A549 (cell line): ENCODE results near the gene NADK. TPM values are rescaled to one million over a fixed set of nuclear protein-coding genes. Genes with fewer than 3 reads are reported as not detected.
"Not testable (repeated sequence)": the region's sequence is repeated elsewhere in the genome, so short reads cannot be mapped to it uniquely, and the experiment has no call there.

ENCODE experiments used
- ATAC-seq, 2 experiments: fragments of 200-7000 bp in 1 of 2; fragments of >200 bp in 1 of 2; cut with Nextera tagmentation in 1 of 2; cut with Tn5 transposase in 1 of 2; 3 replicates each; pipeline versions ENCODE4 v1.8.0 to v1.9.1; 2018 to 2020; ENCODE audit warnings: mild to moderate bottlenecking in 1 of 2, moderate library complexity in 1 of 2
- CTCF ChIA-PET: fragments of 300-600 bp; sonication (Branson Sonifier 250); formaldehyde crosslinking; extraction: SDS; loops from one replicate; lab custom pipeline; 2021; ENCODE audit warnings: antibody characterized with exemption, inconsistent platforms; lab: Yijun Ruan, JAX
- POLR2A ChIA-PET: fragments of 350-600 bp; formaldehyde crosslinking; extraction: SDS; loops from one replicate; lab custom pipeline; 2021; ENCODE audit warnings: antibody characterized with exemption, inconsistent platforms; lab: Yijun Ruan, JAX
- DNase-seq, 2 experiments: peaks; one replicate each; pipeline versions ENCODE4 v3.0.0 to v3.0.0-alpha.2; 2011 to 2016; ENCODE audit warnings: low read depth in 1 of 2, low spot score in 1 of 2
- FAIRE-seq: peaks from 2 replicates; lab custom pipeline; 2011; peaks lifted over from hg19 to GRCh38; lab: Jason Lieb, UNC
- H3K27ac ChIP-seq, 2 experiments: fragments of >200 bp; sonication (Bioruptor Twin); formaldehyde crosslinking; 3 replicates each; pipeline ENCODE4 v1.5.1; 2016 to 2017
- H3K4me1 ChIP-seq: fragments of >200 bp; sonication (Bioruptor Twin); formaldehyde crosslinking; 3 replicates; pipeline ENCODE4 v1.6.1; 2016
- H3K4me2 ChIP-seq: fragments of >200 bp; sonication (Bioruptor Twin); formaldehyde crosslinking; 3 replicates; pipeline ENCODE4 v1.6.1; 2016
- H3K4me3 ChIP-seq: fragments of >200 bp; sonication (Bioruptor Twin); formaldehyde crosslinking; 3 replicates; pipeline ENCODE4 v1.5.1; 2016
- H3K9me3 ChIP-seq: fragments of >200 bp; sonication (Bioruptor Twin); formaldehyde crosslinking; 3 replicates; pipeline ENCODE4 v1.6.1; 2016
- CBX2 ChIP-seq: fragments of 200-600 bp; sonication (generic); IDR thresholded peaks from 2 replicates; pipeline ENCODE4 v1.6.1; 2016; ENCODE audit warnings: low read depth, mild to moderate bottlenecking, borderline replicate concordance
- CHD4 ChIP-seq: fragments of 200-600 bp; sonication (generic); IDR thresholded peaks from 2 replicates; pipeline ENCODE4 v1.6.1; 2016; ENCODE audit warnings: antibody characterized with exemption, mild to moderate bottlenecking, borderline replicate concordance
- E2F6 ChIP-seq: IDR thresholded peaks from 2 replicates; pipeline ENCODE4 v1.6.1; 2012; ENCODE audit warnings: low read depth, borderline replicate concordance
- EP300 ChIP-seq, 2 experiments: fragments of >200 bp; sonication (Bioruptor Twin); formaldehyde crosslinking; IDR thresholded peaks; 2 replicates in 1 of 2; 3 replicates in 1 of 2; pipeline ENCODE4 v1.6.1; 2016 to 2017
- GATA3 ChIP-seq: IDR thresholded peaks from 2 replicates; pipeline ENCODE4 v1.6.1; 2012; ENCODE audit warnings: borderline replicate concordance
- HDAC2 ChIP-seq: fragments of 200-600 bp; sonication (generic); IDR thresholded peaks from 2 replicates; pipeline ENCODE4 v1.6.1; 2016
- HES2 ChIP-seq: fragments of >200 bp; sonication (Bioruptor Twin); formaldehyde crosslinking; IDR thresholded peaks from 2 replicates; pipeline ENCODE4 v1.6.1; 2016
- KDM1A ChIP-seq: fragments of 200-600 bp; sonication (generic); IDR thresholded peaks from 2 replicates; pipeline ENCODE4 v1.6.1; 2016; ENCODE audit warnings: low read depth, mild to moderate bottlenecking
- KDM5A ChIP-seq: fragments of 200-600 bp; sonication (generic); IDR thresholded peaks from 2 replicates; pipeline ENCODE4 v1.6.1; 2016; ENCODE audit warnings: antibody characterized with exemption, mild to moderate bottlenecking
- MAZ ChIP-seq: fragments of 150-350 bp; IDR thresholded peaks from 2 replicates; pipeline ENCODE4 v1.6.1; 2014; ENCODE audit warnings: antibody characterized with exemption, low read depth, low read length, borderline replicate concordance
- PBX3 ChIP-seq: IDR thresholded peaks from 2 replicates; pipeline ENCODE4 v1.6.1; 2012
- RAD21 ChIP-seq, 2 experiments: fragments of >200 bp in 1 of 2; sonication (Bioruptor Twin) in 1 of 2; formaldehyde crosslinking in 1 of 2; IDR thresholded peaks in 1 of 2; conservative IDR thresholded peaks in 1 of 2; 2 replicates in 1 of 2; 3 replicates in 1 of 2; pipeline ENCODE4 v1.6.1; 2012 to 2018; ENCODE audit warnings: inconsistent platforms in 1 of 2
- RARB ChIP-seq: fragments of 250-450 bp; sonication (Bioruptor Pico); IDR thresholded peaks from 2 replicates; pipeline ENCODE4 v1.8.0; 2021; ENCODE audit warnings: mild to moderate bottlenecking, moderate library complexity
- RCOR1 ChIP-seq: fragments of 150-350 bp; IDR thresholded peaks from 2 replicates; pipeline ENCODE4 v1.6.1; 2014; ENCODE audit warnings: antibody characterized with exemption, low read length, low read depth
- REST ChIP-seq: fragments of 200-600 bp; sonication (generic); IDR thresholded peaks from 2 replicates; pipeline ENCODE4 v1.6.1; 2016; ENCODE audit warnings: antibody characterized with exemption, mild to moderate bottlenecking, moderate library complexity
- SMC3 ChIP-seq: fragments of >200 bp; sonication (Bioruptor Twin); formaldehyde crosslinking; IDR thresholded peaks from 3 replicates; pipeline ENCODE4 v1.6.1; 2018; ENCODE audit warnings: inconsistent platforms
- SREBF2 ChIP-seq: fragments of 450-650 bp; IDR thresholded peaks from 2 replicates; pipeline ENCODE4 v1.6.1; 2014; ENCODE audit warnings: mild to moderate bottlenecking, moderate library complexity
- ZNF302 ChIP-seq: fragments of 250-450 bp; sonication (Bioruptor Pico); IDR thresholded peaks from 2 replicates; pipeline ENCODE4 v1.9.0; 2021; ENCODE audit warnings: inconsistent platforms, mild to moderate bottlenecking, moderate library complexity
- ZSCAN20 ChIP-seq: fragments of 250-450 bp; sonication (Bioruptor Pico); IDR thresholded peaks from 2 replicates; pipeline ENCODE4 v1.8.0; 2022; ENCODE audit warnings: mild to moderate bottlenecking, moderate library complexity
- WGBS: methylation state at CpG from one replicate; pipeline ENCODE4 v1.1.6; 2017; ENCODE audit errors: missing lambda C conversion rate; 5-methylcytosine and 5-hydroxymethylcytosine counted together
- polyA plus RNA-seq, 4 experiments: library from polyadenylated mRNA; depleted of rRNA in 3 of 4; stranded (reverse); fragments of >200 nt; fragmentation: RNase III in 1 of 4; extraction: RNeasy Plus Mini Kit Qiagen cat#74134 plus additional on column Dnase treatment in 1 of 4; gene quantifications; 2 replicates in 3 of 4; 3 replicates in 1 of 4; pipeline ENCODE4 v1.2.3, GENCODE V29; 2011 to 2017
- TF ChIP-seq, protein P1 (sequence below): fragments of 250-450 bp; sonication (Bioruptor Pico); IDR thresholded peaks from 2 replicates; pipeline ENCODE4 v1.5.0; 2020; ENCODE audit warnings: low read depth, mild to moderate bottlenecking, moderate library complexity

Gene NADK
- polyA plus RNA-seq, 2 of the 4 experiments (the other 2 are of a cell fraction), result 35.8 to 38.4 TPM

GRCh38 chr1:1752636-1753606 is 25.3 kb downstream of the NADK start:
- DNase-seq (no peak), FAIRE-seq (no peak)
- Histone ChIP-seq H3K27ac (no peak overlapping the region), H3K4me3 (no peak overlapping the region)
- TF ChIP-seq, protein P1, sequence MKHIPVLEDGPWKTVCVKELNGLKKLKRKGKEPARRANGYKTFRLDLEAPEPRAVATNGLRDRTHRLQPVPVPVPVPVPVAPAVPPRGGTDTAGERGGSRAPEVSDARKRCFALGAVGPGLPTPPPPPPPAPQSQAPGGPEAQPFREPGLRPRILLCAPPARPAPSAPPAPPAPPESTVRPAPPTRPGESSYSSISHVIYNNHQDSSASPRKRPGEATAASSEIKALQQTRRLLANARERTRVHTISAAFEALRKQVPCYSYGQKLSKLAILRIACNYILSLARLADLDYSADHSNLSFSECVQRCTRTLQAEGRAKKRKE (CRISPR knock-in tag), result no peak
- TF ChIP-seq CBX2, result no peak
- TF ChIP-seq, all 56 proteins: peak for 0
- peak in 1 of 2 experiments; percentile 9; a peak in 2 of 6 replicates for ATAC-seq
- 91% methylated on average over 24 of the region's 37 CpGs for WGBS
- CTCF ChIA-PET, result no interaction called here
- no peak overlapping the region for H3K4me2 ChIP-seq
- peaks cover 3% of the 10 kb centered on the region for H3K4me1 ChIP-seq
- POLR2A ChIA-PET, result no interaction called here
- H3K9me3 ChIP-seq, result no peaks in the 10 kb centered on the region

- Histone ChIP-seq H3K4me3 (no peak overlapping the region), H3K27ac (no peak overlapping the region), H3K4me1 (no peaks in the 10 kb centered on the region), H3K9me3 (no peaks in the 10 kb centered on the region), H3K4me2 (no peak overlapping the region)
- ChIA-PET POLR2A (no interaction called here), CTCF (no interaction called here)
- TF ChIP-seq ZSCAN20 (no peak), MAZ (no peak), ZNF302 (CRISPR knock-in tag) (no peak), KDM5A (no peak), PBX3 (no peak)
- ATAC-seq, result no peak
- no peak for FAIRE-seq
- 88% methylated on average over 11 of the region's 11 CpGs for WGBS
- DNase-seq, result no peak
These were observed 26.1 kb downstream of the NADK start for GRCh38 chr1:1752190-1752589.

GRCh38 chr1:1749941-1750340 is 28.3 kb downstream of the NADK start:
- H3K27ac ChIP-seq, H3K4me2 ChIP-seq, H3K4me1 ChIP-seq, DNase-seq, CTCF ChIA-PET, H3K9me3 ChIP-seq, FAIRE-seq, ATAC-seq, POLR2A ChIA-PET, H3K4me3 ChIP-seq: not testable (repeated sequence)
- 40% methylated on average over 2 of the region's 9 CpGs for WGBS

DNA sequence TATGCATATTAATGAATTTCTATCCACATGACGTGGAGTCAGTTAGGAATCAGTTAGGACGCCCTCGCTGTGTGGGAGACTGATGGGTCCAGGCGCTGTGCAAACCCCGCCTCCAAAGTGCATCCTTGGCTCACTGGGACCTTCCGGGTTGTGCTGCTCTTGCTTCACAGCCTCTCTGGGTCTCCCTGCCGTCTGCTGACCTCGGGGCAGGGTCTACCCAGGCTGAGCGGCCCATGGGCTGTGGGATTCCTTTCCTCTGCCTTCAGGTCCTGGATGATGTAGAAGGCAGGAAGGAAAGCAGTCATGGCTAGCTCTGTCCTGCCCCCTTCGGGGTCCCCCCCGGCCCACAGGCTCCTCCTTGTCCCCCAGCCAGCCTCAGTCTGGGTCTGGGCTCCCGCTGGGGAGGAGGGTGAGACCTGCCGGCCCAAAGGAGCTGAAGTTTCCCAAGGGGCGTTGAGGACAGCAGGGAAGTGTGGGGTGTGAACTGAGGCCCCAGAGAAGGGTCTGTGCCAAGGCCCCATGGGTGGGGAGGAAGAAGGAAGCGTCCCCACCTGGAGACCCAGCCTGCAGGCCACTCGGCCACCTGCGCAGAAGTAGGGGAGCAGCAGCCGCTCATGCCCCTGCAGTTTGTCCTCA is 29.5 kb downstream of the NADK start:
- ATAC-seq (no peak), DNase-seq (no peak), FAIRE-seq (no peak)
- TF ChIP-seq ZNF302 (CRISPR knock-in tag), result no peak
- TF ChIP-seq KDM5A, result no peak
- TF ChIP-seq CBX2, result no peak
- TF ChIP-seq HDAC2, result no peak
- TF ChIP-seq GATA3, result no peak
- TF ChIP-seq, protein P1 (CRISPR knock-in tag), result no peak
- TF ChIP-seq SREBF2, result no peak
- TF ChIP-seq HES2, result no peak
- TF ChIP-seq CHD4, result no peak
- no peak for TF ChIP-seq E2F6
- no peak for TF ChIP-seq KDM1A
- TF ChIP-seq RARB (CRISPR knock-in tag), result no peak
- TF ChIP-seq RCOR1, result no peak
- no peak for TF ChIP-seq RAD21 (conservative IDR thresholded peaks at IDR 0.05 in 1 of 2, IDR thresholded peaks at IDR 0.05 in 1 of 2)
- no peak for TF ChIP-seq EP300 (IDR thresholded peaks at IDR 0.05)
- TF ChIP-seq SMC3, result no peak
- TF ChIP-seq REST, result no peak
- Histone ChIP-seq H3K9me3 (no peaks in the 10 kb centered on the region), H3K4me3 (no peak overlapping the region), H3K4me1 (no peaks in the 10 kb centered on the region), H3K27ac (no peak overlapping the region), H3K4me2 (no peak overlapping the region)
- ChIA-PET POLR2A (no interaction called here), CTCF (no interaction called here)
- 78% methylated on average over 14 of the region's 18 CpGs for WGBS
